Neural cell (in vitro differentiated cells): Measurements from ENCODE around the gene ZMAT3. TPM values are rescaled to one million over a fixed set of nuclear protein-coding genes. Genes with fewer than 3 reads are reported as not detected.

Experiments used
- H2AFZ ChIP-seq: fragments of 200-600, 300-800 bp; sonication (generic), shearing (Covaris generic); 2 replicates; pipeline ENCODE4 v1.6.0; 2014; ENCODE audit warnings: low read depth, mild to moderate bottlenecking, antibody characterized with exemption, low read length, moderate library complexity
- H3F3A ChIP-seq: fragments of 200-600 bp; shearing (Covaris generic); 2 replicates; pipeline ENCODE4 v1.6.1; 2016; ENCODE audit warnings: mild to moderate bottlenecking, moderate library complexity, mixed read lengths, antibody characterized with exemption, low read length; ENCODE audit not compliant: insufficient read depth, poor library complexity, severe bottlenecking
- H3K27ac ChIP-seq: fragments of 200-600, 300-800 bp; sonication (generic), shearing (Covaris generic); 2 replicates; pipeline ENCODE4 v1.5.1; 2014; ENCODE audit warnings: mild to moderate bottlenecking, low read length, moderate library complexity
- H3K27me3 ChIP-seq: fragments of 300-800, 200-600 bp; sonication (generic), shearing (Covaris generic); 2 replicates; pipeline ENCODE4 v1.6.0; 2014; ENCODE audit warnings: mild to moderate bottlenecking, low read depth, low read length, moderate library complexity; ENCODE audit not compliant: insufficient read depth
- H3K36me3 ChIP-seq: fragments of 300-800, 200-600 bp; sonication (generic), shearing (Covaris generic); 2 replicates; pipeline ENCODE4 v1.5.1; 2014; ENCODE audit warnings: mild to moderate bottlenecking, antibody characterized with exemption, low read length, moderate library complexity; ENCODE audit not compliant: insufficient read depth
- H3K4me2 ChIP-seq: fragments of 300-800, 200-600 bp; sonication (generic), shearing (Covaris generic); 2 replicates; pipeline ENCODE4 v1.6.0; 2014; ENCODE audit warnings: mild to moderate bottlenecking, low read length
- H3K4me3 ChIP-seq: fragments of 300-800, 200-600 bp; sonication (generic), shearing (Covaris generic); 2 replicates; pipeline ENCODE4 v1.5.1; 2014; ENCODE audit warnings: mild to moderate bottlenecking, low read length, moderate library complexity
- H3K79me2 ChIP-seq: fragments of 200-600 bp; shearing (Covaris generic); replicated peaks from 2 replicates; pipeline ENCODE4 v1.6.0; 2014; ENCODE audit warnings: mild to moderate bottlenecking, low read length, moderate library complexity; ENCODE audit not compliant: insufficient read depth
- H3K9ac ChIP-seq: fragments of 300-800, 200-600 bp; sonication (generic), shearing (Covaris generic); 2 replicates; pipeline ENCODE4 v1.6.1; 2016; ENCODE audit warnings: mild to moderate bottlenecking, low read length, mixed read lengths
- H3K9me2 ChIP-seq: fragments of 200-600 bp; shearing (Covaris generic); 2 replicates; pipeline ENCODE4 v1.6.1; 2016; ENCODE audit warnings: mild to moderate bottlenecking, low read length, mixed read lengths; ENCODE audit not compliant: insufficient read depth
- H3K9me3 ChIP-seq: fragments of 200-600, 300-800 bp; sonication (generic), shearing (Covaris generic); 2 replicates; pipeline ENCODE4 v1.6.1; 2016; ENCODE audit warnings: mild to moderate bottlenecking, mixed run types, low read length, moderate library complexity, mixed read lengths
- H4K20me1 ChIP-seq: fragments of 200-600 bp; shearing (Covaris generic); 2 replicates; pipeline ENCODE4 v1.6.1; 2016; ENCODE audit warnings: mild to moderate bottlenecking, mixed run types; ENCODE audit not compliant: insufficient read depth
- CTCF ChIP-seq: fragments of 450-650 bp; IDR thresholded peaks from 2 replicates; pipeline ENCODE4 v1.5.1; 2014; ENCODE audit warnings: antibody characterized with exemption, mild to moderate bottlenecking, moderate library complexity; ENCODE audit not compliant: poor library complexity, severe bottlenecking
- EP300 ChIP-seq: fragments of 450-650 bp; conservative IDR thresholded peaks from 2 replicates; pipeline ENCODE4 v1.6.1; 2014; ENCODE audit warnings: antibody characterized with exemption, mild to moderate bottlenecking, moderate library complexity; ENCODE audit not compliant: poor library complexity, severe bottlenecking
- EZH2 ChIP-seq: fragments of 200-600, 300-800 bp; shearing (Covaris generic), sonication (generic); IDR thresholded peaks from 2 replicates; pipeline ENCODE4 v1.6.1; 2014; ENCODE audit warnings: antibody characterized with exemption, low read length, borderline replicate concordance, mild to moderate bottlenecking; ENCODE audit not compliant: insufficient read depth, poor library complexity, severe bottlenecking
- MXI1 ChIP-seq: fragments of 450-650 bp; conservative IDR thresholded peaks from 2 replicates; pipeline ENCODE4 v1.6.1; 2014; ENCODE audit warnings: antibody characterized with exemption, mild to moderate bottlenecking; ENCODE audit not compliant: poor library complexity, severe bottlenecking
- POLR2AphosphoS5 ChIP-seq: IDR thresholded peaks from 2 replicates; pipeline ENCODE4 v1.6.1; 2012
- RAD21 ChIP-seq: fragments of 450-650 bp; conservative IDR thresholded peaks from 2 replicates; pipeline ENCODE4 v1.6.1; 2014; ENCODE audit warnings: antibody characterized with exemption, mild to moderate bottlenecking, moderate library complexity
- REST ChIP-seq: IDR thresholded peaks from 2 replicates; pipeline ENCODE4 v1.6.1; 2012; ENCODE audit warnings: borderline replicate concordance
- SMC3 ChIP-seq: fragments of 450-650 bp; conservative IDR thresholded peaks from 2 replicates; pipeline ENCODE4 v1.6.1; 2014; ENCODE audit warnings: antibody characterized with exemption, mild to moderate bottlenecking, moderate library complexity; ENCODE audit not compliant: poor library complexity
- TAF1 ChIP-seq: IDR thresholded peaks from 2 replicates; pipeline ENCODE4 v1.6.1; 2012; ENCODE audit warnings: low read depth
- polyA plus RNA-seq: library from polyadenylated mRNA; depleted of rRNA; stranded (reverse); fragments of >200 nt; gene quantifications from 2 replicates; pipeline ENCODE4 v1.2.3, GENCODE V29; 2014

ZMAT3 gene
- polyA plus RNA-seq, 1 donor from 2014 or later: 3.9 TPM

- H3F3A ChIP-seq: no peaks in the 10 kb centered on the region
- TF ChIP-seq EP300 (no peak), EZH2 (no peak), MXI1 (no peak), CTCF (no peak), RAD21 (no peak), TAF1 (no peak), POLR2AphosphoS5 (no peak), SMC3 (no peak), REST (no peak)
- no peaks in the 10 kb centered on the region for H3K79me2 ChIP-seq
- H3K27me3 ChIP-seq: no peaks in the 10 kb centered on the region
- no peak overlapping the region for H3K9ac ChIP-seq
- no peak overlapping the region for H3K27ac ChIP-seq
- H3K4me3 ChIP-seq: no peak overlapping the region
- no peaks in the 10 kb centered on the region for H3K9me3 ChIP-seq
- no peak overlapping the region for H2AFZ ChIP-seq
- H3K9me2 ChIP-seq: no peaks in the 10 kb centered on the region
- no peaks in the 10 kb centered on the region for H4K20me1 ChIP-seq
- H3K36me3 ChIP-seq: no peaks in the 10 kb centered on the region
- H3K4me2 ChIP-seq: no peak overlapping the region
Observed at GRCh38 chr3:179021119-179021903, 50.3 kb downstream of the ZMAT3 start.

GRCh38 chr3:179020112-179020511 is 51.5 kb downstream of the ZMAT3 start:
- no peaks in the 10 kb centered on the region for H3K79me2 ChIP-seq
- no peaks in the 10 kb centered on the region for H3K9me3 ChIP-seq
- H3K4me2 ChIP-seq: no peak overlapping the region
- H3K27ac ChIP-seq: no peak overlapping the region
- H3K9me2 ChIP-seq: no peaks in the 10 kb centered on the region
- TF ChIP-seq POLR2AphosphoS5 (no peak), MXI1 (no peak), SMC3 (no peak), REST (no peak), EP300 (no peak), RAD21 (no peak)
- no peaks in the 10 kb centered on the region for H3K36me3 ChIP-seq
- H3K4me3 ChIP-seq: no peak overlapping the region
- no peaks in the 10 kb centered on the region for H3F3A ChIP-seq
- H4K20me1 ChIP-seq: no peaks in the 10 kb centered on the region
- H3K9ac ChIP-seq: no peak overlapping the region
- no peaks in the 10 kb centered on the region for H3K27me3 ChIP-seq
- H2AFZ ChIP-seq: no peak overlapping the region
